ENCODE results near the gene SOX10. TPM values are rescaled to one million over a fixed set of nuclear protein-coding genes. Genes with fewer than 3 reads are reported as not detected.

SOX10 gene
- total RNA-seq, 1 experiment from 2014 or later = not detected

DNA sequence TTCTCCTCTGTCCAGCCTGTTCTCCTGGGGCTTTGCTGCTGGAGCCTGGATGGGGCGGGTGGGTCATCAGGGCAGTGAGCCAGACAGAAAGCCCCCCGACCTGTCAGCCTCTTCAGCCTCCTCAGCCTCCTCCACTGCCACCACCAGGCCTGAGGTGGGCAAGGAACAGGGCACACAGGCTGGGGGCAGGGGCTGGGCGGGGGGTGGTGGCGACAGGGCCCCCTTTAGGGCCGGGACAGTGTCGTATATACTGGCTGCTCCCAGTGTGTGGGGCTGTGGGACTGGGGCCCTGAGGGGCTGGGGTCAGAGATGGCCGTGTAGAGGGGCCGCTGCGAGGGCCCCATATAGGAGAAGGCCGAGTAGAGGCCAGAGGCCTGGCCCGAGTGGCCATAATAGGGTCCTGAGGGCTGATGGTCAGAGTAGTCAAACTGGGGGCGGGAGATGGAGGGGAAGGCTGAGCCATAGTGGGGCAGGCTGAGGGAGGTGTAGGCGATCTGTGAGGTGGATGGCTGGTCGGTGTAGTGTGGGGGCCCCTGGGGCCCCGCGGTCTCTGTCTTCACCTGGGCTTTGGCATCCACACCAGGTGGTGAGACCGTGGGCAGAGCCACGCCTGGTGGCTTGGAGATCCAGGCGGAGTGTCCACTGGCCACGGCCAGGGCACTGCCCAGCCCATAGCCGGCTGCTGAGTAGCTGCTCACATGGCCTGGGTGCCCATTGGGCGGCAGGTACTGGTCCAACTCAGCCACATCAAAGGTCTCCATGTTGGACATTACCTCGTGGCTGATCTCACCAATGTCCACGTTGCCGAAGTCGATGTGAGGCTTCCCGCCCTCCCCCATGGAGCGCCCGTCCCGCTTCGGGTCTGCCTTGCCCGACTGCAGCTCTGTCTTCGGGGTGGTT, 10.8 kb downstream of the SOX10 start:
- no peak overlapping the region for H3K27ac Mint-ChIP-seq (ENCODE audit: unreplicated experiment)

DNA sequence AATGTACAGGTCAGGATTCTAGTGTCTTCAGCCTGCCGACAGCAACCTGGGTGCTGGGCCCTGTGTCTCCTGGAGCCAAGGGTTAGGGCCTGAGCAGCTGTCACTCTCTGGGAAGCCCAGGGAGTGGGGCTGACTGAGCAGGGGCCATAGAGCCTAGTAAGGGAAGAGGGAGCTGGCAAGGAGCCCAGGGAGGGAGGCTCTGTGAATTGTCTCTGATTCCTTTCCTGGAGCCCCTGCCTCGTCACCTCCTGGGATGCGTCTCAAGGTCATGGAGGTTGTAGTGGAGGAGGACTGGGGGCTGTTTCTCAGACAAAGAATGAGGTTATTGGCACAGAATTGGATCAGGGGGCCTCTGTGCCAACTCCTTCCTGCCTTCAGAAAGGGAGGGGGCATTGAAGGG, 11.8 kb downstream of the SOX10 start:
- H3K27ac Mint-ChIP-seq (ENCODE audit: unreplicated experiment) = no peak overlapping the region
- H3K27me3 Mint-ChIP-seq (ENCODE audit: insufficient read depth, unreplicated experiment) = no peaks in the 10 kb centered on the region
- no peaks in the 10 kb centered on the region for H3K4me1 ChIP-seq
- no peak for DNase-seq
- ChIA-PET POLR2A (no interaction called here), CTCF (no interaction called here)
- no peaks in the 10 kb centered on the region for H3K9me3 Mint-ChIP-seq (ENCODE audit: unreplicated experiment)
- H3K4me1 Mint-ChIP-seq (ENCODE audit: low read depth, unreplicated experiment) = no peaks in the 10 kb centered on the region
- TF ChIP-seq, protein P1, sequence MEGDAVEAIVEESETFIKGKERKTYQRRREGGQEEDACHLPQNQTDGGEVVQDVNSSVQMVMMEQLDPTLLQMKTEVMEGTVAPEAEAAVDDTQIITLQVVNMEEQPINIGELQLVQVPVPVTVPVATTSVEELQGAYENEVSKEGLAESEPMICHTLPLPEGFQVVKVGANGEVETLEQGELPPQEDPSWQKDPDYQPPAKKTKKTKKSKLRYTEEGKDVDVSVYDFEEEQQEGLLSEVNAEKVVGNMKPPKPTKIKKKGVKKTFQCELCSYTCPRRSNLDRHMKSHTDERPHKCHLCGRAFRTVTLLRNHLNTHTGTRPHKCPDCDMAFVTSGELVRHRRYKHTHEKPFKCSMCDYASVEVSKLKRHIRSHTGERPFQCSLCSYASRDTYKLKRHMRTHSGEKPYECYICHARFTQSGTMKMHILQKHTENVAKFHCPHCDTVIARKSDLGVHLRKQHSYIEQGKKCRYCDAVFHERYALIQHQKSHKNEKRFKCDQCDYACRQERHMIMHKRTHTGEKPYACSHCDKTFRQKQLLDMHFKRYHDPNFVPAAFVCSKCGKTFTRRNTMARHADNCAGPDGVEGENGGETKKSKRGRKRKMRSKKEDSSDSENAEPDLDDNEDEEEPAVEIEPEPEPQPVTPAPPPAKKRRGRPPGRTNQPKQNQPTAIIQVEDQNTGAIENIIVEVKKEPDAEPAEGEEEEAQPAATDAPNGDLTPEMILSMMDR (IDR thresholded peaks at IDR 0.05; ENCODE audit: insufficient read depth in 1 of 2, low read depth in 1 of 2, low read length in 1 of 2, severe bottlenecking in 1 of 2, unreplicated experiment in 1 of 2) = no peak
- peaks cover 1% of the 10 kb centered on the region; the same call in 1 of the 2 replicates for H3K36me3 ChIP-seq (ENCODE audit: control insufficient read depth, insufficient read depth, low read length)
- no peak overlapping the region for H3K4me3 ChIP-seq (ENCODE audit: low read depth, low read length)
- peaks cover 17% of the 10 kb centered on the region for H3K36me3 Mint-ChIP-seq (ENCODE audit: insufficient read depth, unreplicated experiment)
- H3K9me3 ChIP-seq = no peaks in the 10 kb centered on the region
- no peak overlapping the region for H3K4me3 Mint-ChIP-seq (ENCODE audit: unreplicated experiment)
- no peaks in the 10 kb centered on the region for H3K27me3 ChIP-seq (replicated peaks; ENCODE audit: control insufficient read depth, insufficient read depth, low read length)
- BruUV-seq (replicated peaks) = no TSS peak
- intact Hi-C loops (cut with micrococcal nuclease; ENCODE audit: unreplicated experiment) = no loop called here

More for the DNA sequence above, 10.8 kb downstream of the SOX10 start:
- CTCF ChIA-PET = interaction anchor here (0.7 kb wide), 1 partner anchor 86 kb away, joined by 3 read pairs; no protein-coding TSS in a partner anchor
- Mint-ChIP-seq H3K36me3 (ENCODE audit: insufficient read depth, unreplicated experiment) (peaks cover 8% of the 10 kb centered on the region), H3K9me3 (ENCODE audit: unreplicated experiment) (no peaks in the 10 kb centered on the region), H3K4me3 (ENCODE audit: unreplicated experiment) (no peak overlapping the region), H3K27me3 (ENCODE audit: insufficient read depth, unreplicated experiment) (no peaks in the 10 kb centered on the region), H3K4me1 (ENCODE audit: low read depth, unreplicated experiment) (no peaks in the 10 kb centered on the region)
- H3K36me3 ChIP-seq (ENCODE audit: control insufficient read depth, insufficient read depth, low read length) = peaks cover 1% of the 10 kb centered on the region; the same call in 1 of the 2 replicates
- no peak overlapping the region for H3K4me3 ChIP-seq (ENCODE audit: low read depth, low read length)
- H3K9me3 ChIP-seq = no peaks in the 10 kb centered on the region
- TF ChIP-seq, protein P1 (IDR thresholded peaks at IDR 0.05; ENCODE audit: insufficient read depth in 1 of 2, low read depth in 1 of 2, low read length in 1 of 2, severe bottlenecking in 1 of 2, unreplicated experiment in 1 of 2) = no peak
- no peaks in the 10 kb centered on the region for H3K4me1 ChIP-seq
- intact Hi-C loops (cut with micrococcal nuclease; ENCODE audit: unreplicated experiment) = no loop called here
- POLR2A ChIA-PET = no interaction called here
- no TSS peak for BruUV-seq (replicated peaks)
- DNase-seq = no peak
- no peaks in the 10 kb centered on the region for H3K27me3 ChIP-seq (replicated peaks; ENCODE audit: control insufficient read depth, insufficient read depth, low read length)

DNA sequence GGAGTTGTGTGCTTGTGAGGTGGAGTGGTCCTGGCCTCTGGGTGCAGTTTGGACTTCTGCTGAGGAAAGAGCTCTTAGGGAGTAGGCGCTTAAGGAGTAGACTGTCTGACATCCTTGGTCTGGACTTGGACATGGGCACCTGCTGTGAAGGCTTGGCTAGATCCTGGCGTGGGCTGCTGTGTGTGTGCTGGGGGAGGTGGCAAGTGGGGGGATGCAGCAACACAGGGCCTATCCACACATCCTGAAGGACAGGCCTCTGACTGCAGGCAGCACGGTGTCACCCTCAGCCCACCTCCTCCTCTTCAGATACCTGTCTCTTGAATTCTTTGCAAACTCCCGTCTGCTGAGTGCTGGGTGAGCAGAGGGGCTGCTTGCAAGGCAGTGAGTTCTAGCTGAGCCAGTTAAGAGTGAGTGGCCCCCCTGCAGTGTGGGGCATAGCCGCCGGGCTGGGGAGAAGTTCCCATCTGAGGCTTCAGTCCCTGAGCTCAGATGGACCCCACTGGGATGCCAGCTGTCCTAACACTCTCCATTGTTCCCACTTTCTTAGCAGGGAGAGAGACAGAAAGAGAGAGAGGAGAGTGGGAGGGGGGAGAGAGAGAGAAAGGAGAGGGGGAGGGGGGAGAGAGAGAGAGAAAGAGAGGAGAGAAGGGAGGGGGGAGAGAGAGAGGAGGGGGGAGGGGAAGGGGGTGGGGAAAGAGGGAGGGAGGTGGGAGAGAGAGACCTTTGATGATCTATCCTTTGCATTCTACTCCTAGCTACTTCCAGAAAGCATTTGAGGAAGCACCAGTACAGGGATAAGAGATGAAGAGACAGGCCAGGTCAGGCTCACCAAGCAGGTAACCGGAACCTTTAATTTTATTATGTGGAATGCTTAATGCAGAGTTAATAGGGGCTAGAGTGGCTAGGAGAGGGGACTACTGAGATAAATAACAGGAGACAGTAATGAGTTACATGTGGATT, 12.6 kb downstream of the SOX10 start:
- H3K27me3 ChIP-seq (replicated peaks; ENCODE audit: control insufficient read depth, insufficient read depth, low read length) = no peaks in the 10 kb centered on the region
- peaks cover 5% of the 10 kb centered on the region; the same call in 1 of the 2 replicates for H3K36me3 ChIP-seq (ENCODE audit: control insufficient read depth, insufficient read depth, low read length)
- no peak for DNase-seq
- Mint-ChIP-seq H3K4me3 (ENCODE audit: unreplicated experiment) (no peak overlapping the region), H3K4me1 (ENCODE audit: low read depth, unreplicated experiment) (no peaks in the 10 kb centered on the region), H3K27me3 (ENCODE audit: insufficient read depth, unreplicated experiment) (no peaks in the 10 kb centered on the region), H3K27ac (ENCODE audit: unreplicated experiment) (no peak overlapping the region), H3K9me3 (ENCODE audit: unreplicated experiment) (no peaks in the 10 kb centered on the region), H3K36me3 (ENCODE audit: insufficient read depth, unreplicated experiment) (peaks cover 17% of the 10 kb centered on the region)
- ChIA-PET POLR2A (interaction anchor here (0.5 to 1.0 kb wide), 2 partner anchors 18 to 36 kb away, joined by 3 to 5 read pairs; partner anchors contain the start of genes C22orf23 and POLR2F), CTCF (no interaction called here)
- H3K9me3 ChIP-seq = no peaks in the 10 kb centered on the region
- H3K4me1 ChIP-seq = no peaks in the 10 kb centered on the region
- TF ChIP-seq, protein P1 (IDR thresholded peaks at IDR 0.05; ENCODE audit: insufficient read depth in 1 of 2, low read depth in 1 of 2, low read length in 1 of 2, severe bottlenecking in 1 of 2, unreplicated experiment in 1 of 2) = no peak
- no peak overlapping the region for H3K4me3 ChIP-seq (ENCODE audit: low read depth, low read length)
- no TSS peak for BruUV-seq (replicated peaks)
- intact Hi-C loops (cut with micrococcal nuclease; ENCODE audit: unreplicated experiment) = no loop called here

All from Caco-2 (cell line).